Measurements from ENCODE around the gene SLC12A7.

DNA sequence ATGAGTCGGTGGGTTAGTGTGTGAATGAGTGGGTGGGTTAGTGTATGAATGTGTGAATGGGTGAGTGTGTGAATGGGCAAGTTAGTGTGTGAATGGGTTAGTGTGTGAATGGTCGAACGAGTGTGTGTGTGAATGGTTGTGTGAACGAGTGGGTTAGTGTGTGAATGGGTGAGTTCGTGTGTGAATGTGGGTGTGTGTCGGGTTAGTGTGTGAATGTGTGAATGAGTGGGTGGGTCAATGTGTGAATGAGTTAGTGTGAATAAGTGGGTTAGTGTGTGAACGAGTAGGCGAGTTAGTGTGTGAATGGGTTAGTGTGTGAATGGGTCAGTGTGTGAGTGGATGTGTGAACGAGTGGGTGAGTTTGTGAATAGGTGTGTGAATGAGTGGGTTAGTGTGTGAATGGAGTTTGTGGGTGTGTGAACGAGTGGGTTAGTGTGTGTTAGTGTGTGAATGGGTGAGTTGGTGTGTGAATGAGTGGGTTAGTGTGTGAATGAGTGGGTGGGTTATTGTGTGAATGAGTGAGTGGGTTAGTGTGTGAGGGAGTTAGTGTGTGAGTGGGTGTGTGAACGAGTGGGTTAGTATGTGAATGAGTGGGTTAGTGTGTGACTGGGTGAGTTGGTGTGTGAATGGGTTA lies 64.4 kb downstream of the SLC12A7 start:
- TF ChIP-seq POLR2AphosphoS5 (IDR thresholded peaks at IDR 0.05; ENCODE audit: borderline replicate concordance, low read depth, low read length) (no peak; the same call in 1 of the 2 replicates), EZH2 (IDR thresholded peaks at IDR 0.05) (no peak), FOXP2 (optimal IDR thresholded peaks at IDR 0.05; ENCODE audit: control extremely low read depth, extremely low read length, insufficient read depth) (no peak)

All from SK-N-MC (cell line).